Measurements from ENCODE around the gene UNC13B.

Gene UNC13B

GRCh38 chr9:35341021-35341420 lies 179.2 kb downstream of the UNC13B start:
- no peaks in the 10 kb centered on the region for H3K9me3 ChIP-seq (ENCODE audit: control extremely low read depth in 1 of 5, control insufficient read depth in 4 of 5, insufficient read depth in 2 of 5, low read depth in 1 of 5, low read length in 4 of 5)
- no peaks in the 10 kb centered on the region for H3K27me3 ChIP-seq (replicated peaks in 2 of 5; ENCODE audit: control insufficient read depth in 4 of 5, insufficient read depth in 5 of 5, low read length in 4 of 5)
- no peak overlapping the region for H3K4me3 ChIP-seq (ENCODE audit: control insufficient read depth in 1 of 7, extremely low read depth in 1 of 7, insufficient read depth in 4 of 7, low read depth in 2 of 7, low read length in 6 of 7)
- CTCF ChIA-PET: no interaction called here
- DNase-seq: no peak
- no peak overlapping the region for H3K27ac ChIP-seq (ENCODE audit: insufficient read depth in 1 of 2, low read depth in 1 of 2, low read length in 2 of 2, poor library complexity in 1 of 2, severe bottlenecking in 2 of 2)
- H3K4me1 ChIP-seq (ENCODE audit: control extremely low read depth in 1 of 4, control insufficient read depth in 4 of 4, insufficient read depth in 4 of 4, low read length in 3 of 4): peaks cover 0 to 15% (median 10%) of the 10 kb centered on the region in 4 experiments
- H3K36me3 ChIP-seq (ENCODE audit: control insufficient read depth in 4 of 4, insufficient read depth in 4 of 4, low read length in 3 of 4): no peaks in the 10 kb centered on the region
- no CpG with 5 or more reads among the region's 2 CpGs for WGBS (ENCODE audit: insufficient coverage)
- POLR2A ChIA-PET: no interaction called here

DNA sequence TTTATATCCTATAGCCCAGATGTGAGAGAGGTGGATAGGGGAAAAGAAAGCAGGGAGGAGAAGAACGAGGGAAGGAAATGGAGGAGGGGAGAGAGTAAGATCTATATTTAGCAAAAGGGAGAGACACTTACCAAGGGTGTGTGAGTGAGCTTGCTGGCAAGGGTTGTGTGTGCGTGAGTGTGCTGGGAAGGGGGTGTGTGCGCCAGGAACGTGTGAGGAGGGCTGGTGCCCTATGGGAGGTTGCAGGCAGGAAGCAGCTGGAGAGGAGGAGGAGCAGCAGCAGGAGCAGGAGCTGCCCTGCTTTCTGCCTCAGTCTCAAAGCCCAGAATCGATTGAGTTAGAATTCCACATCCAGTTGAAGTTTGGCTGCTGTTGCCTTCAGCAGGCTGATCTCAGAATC lies 179.8 kb downstream of the UNC13B start:
- Histone ChIP-seq H3K4me3 (ENCODE audit: control insufficient read depth in 1 of 7, extremely low read depth in 1 of 7, insufficient read depth in 4 of 7, low read depth in 2 of 7, low read length in 6 of 7) (peak overlapping the region in 2 of 7 experiments; percentile 16 to 19), H3K27ac (ENCODE audit: insufficient read depth in 1 of 2, low read depth in 1 of 2, low read length in 2 of 2, poor library complexity in 1 of 2, severe bottlenecking in 2 of 2) (no peak overlapping the region), H3K27me3 (replicated peaks in 2 of 5; ENCODE audit: control insufficient read depth in 4 of 5, insufficient read depth in 5 of 5, low read length in 4 of 5) (no peaks in the 10 kb centered on the region), H3K9me3 (ENCODE audit: control extremely low read depth in 1 of 5, control insufficient read depth in 4 of 5, insufficient read depth in 2 of 5, low read depth in 1 of 5, low read length in 4 of 5) (no peaks in the 10 kb centered on the region), H3K36me3 (ENCODE audit: control insufficient read depth in 4 of 4, insufficient read depth in 4 of 4, low read length in 3 of 4) (no peaks in the 10 kb centered on the region), H3K4me1 (ENCODE audit: control extremely low read depth in 1 of 4, control insufficient read depth in 4 of 4, insufficient read depth in 4 of 4, low read length in 3 of 4) (peaks cover 0 to 15% (median 10%) of the 10 kb centered on the region in 4 experiments)
- ChIA-PET CTCF (interaction anchor here (0.6 to 0.7 kb wide), 2 partner anchors 48 to 538 kb away, joined by 3 read pairs; no protein-coding TSS in a partner anchor), POLR2A (no interaction called here)
- peak in 2 of 3 donors; percentile 19 to 25 for DNase-seq
- WGBS (ENCODE audit: insufficient coverage): 2% methylated on average over 5 of the region's 5 CpGs

DNA sequence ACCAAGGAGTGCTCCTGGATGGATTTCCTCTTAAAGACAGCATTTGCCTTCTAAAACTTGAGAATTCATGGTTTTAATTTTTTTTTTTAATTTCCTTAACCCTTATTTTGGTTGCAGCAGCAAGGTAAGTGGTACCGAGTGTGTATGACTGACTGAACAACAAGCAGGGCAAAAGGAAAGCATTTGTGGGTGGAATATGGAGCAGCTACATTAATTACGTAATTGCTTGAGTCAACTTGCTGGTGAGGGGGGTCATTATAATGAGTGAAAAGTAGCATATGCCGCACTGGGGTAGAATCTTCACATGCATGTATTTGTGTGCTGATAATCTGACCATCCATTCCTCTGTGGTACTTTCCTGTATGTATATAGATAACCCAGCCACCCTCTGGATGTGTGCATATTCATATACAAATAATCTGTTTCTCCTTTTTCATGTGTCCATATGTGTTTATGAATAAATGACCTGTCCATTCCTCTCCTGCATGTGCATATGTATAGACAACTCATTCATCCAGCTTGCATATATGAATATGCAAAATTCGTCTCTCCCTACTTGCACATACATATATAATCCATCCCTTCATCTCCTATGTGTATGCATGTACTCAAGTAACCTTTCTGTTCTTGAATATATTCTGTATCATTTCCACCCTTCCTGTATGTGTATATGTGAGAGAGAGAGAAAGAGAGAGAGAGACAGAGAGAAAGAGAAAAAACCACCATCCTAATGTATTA lies 180.6 kb downstream of the UNC13B start:
- H3K27me3 ChIP-seq (replicated peaks in 2 of 5; ENCODE audit: control insufficient read depth in 4 of 5, insufficient read depth in 5 of 5, low read length in 4 of 5): no peaks in the 10 kb centered on the region
- no peak overlapping the region for H3K27ac ChIP-seq (ENCODE audit: insufficient read depth in 1 of 2, low read depth in 1 of 2, low read length in 2 of 2, poor library complexity in 1 of 2, severe bottlenecking in 2 of 2)
- no peaks in the 10 kb centered on the region for H3K36me3 ChIP-seq (ENCODE audit: control insufficient read depth in 4 of 4, insufficient read depth in 4 of 4, low read length in 3 of 4)
- peaks cover 0 to 15% (median 10%) of the 10 kb centered on the region in 4 experiments for H3K4me1 ChIP-seq (ENCODE audit: control extremely low read depth in 1 of 4, control insufficient read depth in 4 of 4, insufficient read depth in 4 of 4, low read length in 3 of 4)
- H3K4me3 ChIP-seq (ENCODE audit: control insufficient read depth in 1 of 7, extremely low read depth in 1 of 7, insufficient read depth in 4 of 7, low read depth in 2 of 7, low read length in 6 of 7): no peak overlapping the region
- DNase-seq: no peak
- ChIA-PET POLR2A (no interaction called here), CTCF (interaction anchor here (0.6 to 0.7 kb wide), 2 partner anchors 47 to 539 kb away, joined by 3 read pairs; no protein-coding TSS in a partner anchor)
- H3K9me3 ChIP-seq (ENCODE audit: control extremely low read depth in 1 of 5, control insufficient read depth in 4 of 5, insufficient read depth in 2 of 5, low read depth in 1 of 5, low read length in 4 of 5): no peaks in the 10 kb centered on the region
- 100% methylated on average over 1 of the region's 4 CpGs for WGBS (ENCODE audit: insufficient coverage)

- H3K9me3 ChIP-seq (ENCODE audit: control extremely low read depth in 1 of 5, control insufficient read depth in 4 of 5, insufficient read depth in 2 of 5, low read depth in 1 of 5, low read length in 4 of 5): no peaks in the 10 kb centered on the region
- H3K4me3 ChIP-seq (ENCODE audit: control insufficient read depth in 1 of 7, extremely low read depth in 1 of 7, insufficient read depth in 4 of 7, low read depth in 2 of 7, low read length in 6 of 7): no peak overlapping the region
- no peak overlapping the region for H3K27ac ChIP-seq (ENCODE audit: insufficient read depth in 1 of 2, low read depth in 1 of 2, low read length in 2 of 2, poor library complexity in 1 of 2, severe bottlenecking in 2 of 2)
- H3K27me3 ChIP-seq (replicated peaks in 2 of 5; ENCODE audit: control insufficient read depth in 4 of 5, insufficient read depth in 5 of 5, low read length in 4 of 5): no peaks in the 10 kb centered on the region
- 100% methylated on average over 2 of the region's 5 CpGs for WGBS (ENCODE audit: insufficient coverage)
- POLR2A ChIA-PET: no interaction called here
- CTCF ChIA-PET: interaction anchor here (0.6 to 1.2 kb wide), 2 partner anchors 49 to 588 kb away, joined by 3 read pairs; no protein-coding TSS in a partner anchor
- no peaks in the 10 kb centered on the region for H3K36me3 ChIP-seq (ENCODE audit: control insufficient read depth in 4 of 4, insufficient read depth in 4 of 4, low read length in 3 of 4)
- no peaks in the 10 kb centered on the region for H3K4me1 ChIP-seq (ENCODE audit: control extremely low read depth in 1 of 4, control insufficient read depth in 4 of 4, insufficient read depth in 4 of 4, low read length in 3 of 4)
- DNase-seq: no peak
Measured at GRCh38 chr9:35348109-35348508, 186.3 kb downstream of the UNC13B start.

- Histone ChIP-seq H3K4me1 (ENCODE audit: control extremely low read depth in 1 of 4, control insufficient read depth in 4 of 4, insufficient read depth in 4 of 4, low read length in 3 of 4) (no peaks in the 10 kb centered on the region), H3K27ac (ENCODE audit: insufficient read depth in 1 of 2, low read depth in 1 of 2, low read length in 2 of 2, poor library complexity in 1 of 2, severe bottlenecking in 2 of 2) (no peak overlapping the region), H3K36me3 (ENCODE audit: control insufficient read depth in 4 of 4, insufficient read depth in 4 of 4, low read length in 3 of 4) (no peaks in the 10 kb centered on the region), H3K9me3 (ENCODE audit: control extremely low read depth in 1 of 5, control insufficient read depth in 4 of 5, insufficient read depth in 2 of 5, low read depth in 1 of 5, low read length in 4 of 5) (no peaks in the 10 kb centered on the region), H3K27me3 (replicated peaks in 2 of 5; ENCODE audit: control insufficient read depth in 4 of 5, insufficient read depth in 5 of 5, low read length in 4 of 5) (no peaks in the 10 kb centered on the region), H3K4me3 (ENCODE audit: control insufficient read depth in 1 of 7, extremely low read depth in 1 of 7, insufficient read depth in 4 of 7, low read depth in 2 of 7, low read length in 6 of 7) (no peak overlapping the region)
- no peak for DNase-seq
- CTCF ChIA-PET: interaction anchor here (0.6 kb wide), 1 partner anchor 10 kb away, joined by 3 read pairs; no protein-coding TSS in a partner anchor
- POLR2A ChIA-PET: no interaction called here
- WGBS (ENCODE audit: insufficient coverage): 100% methylated on average over 2 of the region's 3 CpGs
Measured at GRCh38 chr9:35349287-35349990, 187.6 kb downstream of the UNC13B start.

DNA sequence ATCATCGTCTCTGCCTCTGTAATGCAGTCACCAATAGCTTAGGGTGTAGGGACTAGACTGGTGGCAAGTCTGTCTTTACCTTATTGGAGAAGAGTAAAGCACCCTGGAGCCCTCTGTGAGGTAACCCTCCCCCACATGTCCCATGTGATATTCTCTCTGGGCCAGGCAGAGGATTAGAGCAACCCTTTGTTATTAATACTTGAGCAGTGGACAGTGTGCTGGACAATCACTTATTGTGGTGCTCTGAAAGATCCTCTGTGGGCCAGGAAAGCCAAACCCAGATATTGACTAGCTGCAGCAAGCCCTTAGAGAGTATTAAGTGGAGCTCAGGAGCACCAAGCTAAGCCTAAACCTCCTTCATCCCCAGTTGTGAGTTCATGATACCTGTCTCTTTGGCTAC lies 188.4 kb downstream of the UNC13B start:
- no peak for DNase-seq
- H3K4me1 ChIP-seq (ENCODE audit: control extremely low read depth in 1 of 4, control insufficient read depth in 4 of 4, insufficient read depth in 4 of 4, low read length in 3 of 4): no peaks in the 10 kb centered on the region
- H3K36me3 ChIP-seq (ENCODE audit: control insufficient read depth in 4 of 4, insufficient read depth in 4 of 4, low read length in 3 of 4): no peaks in the 10 kb centered on the region
- H3K27ac ChIP-seq (ENCODE audit: insufficient read depth in 1 of 2, low read depth in 1 of 2, low read length in 2 of 2, poor library complexity in 1 of 2, severe bottlenecking in 2 of 2): no peak overlapping the region
- no peaks in the 10 kb centered on the region for H3K9me3 ChIP-seq (ENCODE audit: control extremely low read depth in 1 of 5, control insufficient read depth in 4 of 5, insufficient read depth in 2 of 5, low read depth in 1 of 5, low read length in 4 of 5)
- no CpG with 5 or more reads among the region's 1 CpG for WGBS (ENCODE audit: insufficient coverage)
- H3K4me3 ChIP-seq (ENCODE audit: control insufficient read depth in 1 of 7, extremely low read depth in 1 of 7, insufficient read depth in 4 of 7, low read depth in 2 of 7, low read length in 6 of 7): no peak overlapping the region
- H3K27me3 ChIP-seq (replicated peaks in 2 of 5; ENCODE audit: control insufficient read depth in 4 of 5, insufficient read depth in 5 of 5, low read length in 4 of 5): no peaks in the 10 kb centered on the region
- POLR2A ChIA-PET: no interaction called here
- CTCF ChIA-PET: interaction anchor here (0.6 kb wide), 1 partner anchor 11 kb away, joined by 3 read pairs; no protein-coding TSS in a partner anchor

Measured in common myeloid progenitor, CD34-positive (primary cell).